Measurements from ENCODE around the gene CTTNBP2.

CTTNBP2 gene

DNA sequence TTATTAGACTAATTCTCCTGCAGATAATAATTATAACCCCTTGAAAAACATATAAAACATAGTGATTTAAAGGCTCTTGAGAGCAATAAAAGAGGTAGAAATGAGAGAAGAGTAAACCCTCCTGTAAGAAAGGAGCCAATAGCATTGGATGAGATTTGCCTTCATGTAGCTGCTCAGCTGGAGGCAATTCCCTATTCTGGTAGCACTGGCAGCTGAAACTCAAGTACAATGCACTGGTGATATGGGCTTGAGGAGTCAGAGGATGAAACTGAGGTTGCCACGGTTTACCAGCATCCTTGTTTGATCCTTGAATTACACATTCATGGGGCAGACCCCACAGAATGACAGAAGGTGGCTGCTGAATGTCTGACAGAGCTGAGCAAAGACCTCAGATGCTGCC is 76.4 kb downstream of the CTTNBP2 start:
- Histone ChIP-seq H3K4me3 (replicated peaks; ENCODE audit: insufficient read depth, low read length) (no peak overlapping the region), H3K27me3 (ENCODE audit: insufficient read depth, poor library complexity, severe bottlenecking) (no peaks in the 10 kb centered on the region), H3K27ac (replicated peaks) (no peak overlapping the region)
- no peak for DNase-seq (ENCODE audit: low read depth in 1 of 2, low spot score in 1 of 2)
- TF ChIP-seq GABPA (IDR thresholded peaks at IDR 0.05; ENCODE audit: low read depth) (no peak), POLR2AphosphoS5 (IDR thresholded peaks at IDR 0.05; ENCODE audit: low read depth) (no peak), SPI1 (IDR thresholded peaks at IDR 0.05; ENCODE audit: borderline replicate concordance, low read depth) (no peak)
- TF ChIP-seq, protein P1, sequence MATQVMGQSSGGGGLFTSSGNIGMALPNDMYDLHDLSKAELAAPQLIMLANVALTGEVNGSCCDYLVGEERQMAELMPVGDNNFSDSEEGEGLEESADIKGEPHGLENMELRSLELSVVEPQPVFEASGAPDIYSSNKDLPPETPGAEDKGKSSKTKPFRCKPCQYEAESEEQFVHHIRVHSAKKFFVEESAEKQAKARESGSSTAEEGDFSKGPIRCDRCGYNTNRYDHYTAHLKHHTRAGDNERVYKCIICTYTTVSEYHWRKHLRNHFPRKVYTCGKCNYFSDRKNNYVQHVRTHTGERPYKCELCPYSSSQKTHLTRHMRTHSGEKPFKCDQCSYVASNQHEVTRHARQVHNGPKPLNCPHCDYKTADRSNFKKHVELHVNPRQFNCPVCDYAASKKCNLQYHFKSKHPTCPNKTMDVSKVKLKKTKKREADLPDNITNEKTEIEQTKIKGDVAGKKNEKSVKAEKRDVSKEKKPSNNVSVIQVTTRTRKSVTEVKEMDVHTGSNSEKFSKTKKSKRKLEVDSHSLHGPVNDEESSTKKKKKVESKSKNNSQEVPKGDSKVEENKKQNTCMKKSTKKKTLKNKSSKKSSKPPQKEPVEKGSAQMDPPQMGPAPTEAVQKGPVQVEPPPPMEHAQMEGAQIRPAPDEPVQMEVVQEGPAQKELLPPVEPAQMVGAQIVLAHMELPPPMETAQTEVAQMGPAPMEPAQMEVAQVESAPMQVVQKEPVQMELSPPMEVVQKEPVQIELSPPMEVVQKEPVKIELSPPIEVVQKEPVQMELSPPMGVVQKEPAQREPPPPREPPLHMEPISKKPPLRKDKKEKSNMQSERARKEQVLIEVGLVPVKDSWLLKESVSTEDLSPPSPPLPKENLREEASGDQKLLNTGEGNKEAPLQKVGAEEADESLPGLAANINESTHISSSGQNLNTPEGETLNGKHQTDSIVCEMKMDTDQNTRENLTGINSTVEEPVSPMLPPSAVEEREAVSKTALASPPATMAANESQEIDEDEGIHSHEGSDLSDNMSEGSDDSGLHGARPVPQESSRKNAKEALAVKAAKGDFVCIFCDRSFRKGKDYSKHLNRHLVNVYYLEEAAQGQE (IDR thresholded peaks at IDR 0.05; ENCODE audit: insufficient replicate concordance, low read depth): no peak
- TF ChIP-seq, protein P2, sequence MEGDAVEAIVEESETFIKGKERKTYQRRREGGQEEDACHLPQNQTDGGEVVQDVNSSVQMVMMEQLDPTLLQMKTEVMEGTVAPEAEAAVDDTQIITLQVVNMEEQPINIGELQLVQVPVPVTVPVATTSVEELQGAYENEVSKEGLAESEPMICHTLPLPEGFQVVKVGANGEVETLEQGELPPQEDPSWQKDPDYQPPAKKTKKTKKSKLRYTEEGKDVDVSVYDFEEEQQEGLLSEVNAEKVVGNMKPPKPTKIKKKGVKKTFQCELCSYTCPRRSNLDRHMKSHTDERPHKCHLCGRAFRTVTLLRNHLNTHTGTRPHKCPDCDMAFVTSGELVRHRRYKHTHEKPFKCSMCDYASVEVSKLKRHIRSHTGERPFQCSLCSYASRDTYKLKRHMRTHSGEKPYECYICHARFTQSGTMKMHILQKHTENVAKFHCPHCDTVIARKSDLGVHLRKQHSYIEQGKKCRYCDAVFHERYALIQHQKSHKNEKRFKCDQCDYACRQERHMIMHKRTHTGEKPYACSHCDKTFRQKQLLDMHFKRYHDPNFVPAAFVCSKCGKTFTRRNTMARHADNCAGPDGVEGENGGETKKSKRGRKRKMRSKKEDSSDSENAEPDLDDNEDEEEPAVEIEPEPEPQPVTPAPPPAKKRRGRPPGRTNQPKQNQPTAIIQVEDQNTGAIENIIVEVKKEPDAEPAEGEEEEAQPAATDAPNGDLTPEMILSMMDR (IDR thresholded peaks at IDR 0.05; ENCODE audit: insufficient read depth, low read length): no peak

DNA sequence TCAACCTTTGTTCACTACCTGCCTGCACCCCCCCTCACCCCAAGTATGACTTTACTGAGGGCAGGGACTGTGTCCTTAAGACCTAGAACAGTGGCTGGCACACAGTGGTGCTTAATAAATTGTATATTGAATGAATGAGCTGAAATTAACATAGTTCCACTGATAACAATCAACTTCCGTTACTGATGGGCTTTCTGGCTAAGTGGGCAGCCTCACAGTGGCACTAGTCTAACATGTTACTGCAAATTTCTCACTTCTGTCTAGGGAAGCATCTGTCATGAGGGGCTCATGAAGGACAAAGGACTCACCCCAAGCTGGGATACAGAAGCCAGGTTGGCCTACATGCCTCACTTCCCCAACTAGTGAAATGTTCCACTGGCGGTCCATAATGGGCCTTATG is 79.3 kb downstream of the CTTNBP2 start:
- no peak overlapping the region for H3K27ac ChIP-seq (replicated peaks)
- TF ChIP-seq POLR2AphosphoS5 (IDR thresholded peaks at IDR 0.05; ENCODE audit: low read depth) (no peak), GABPA (IDR thresholded peaks at IDR 0.05; ENCODE audit: low read depth) (no peak), SPI1 (IDR thresholded peaks at IDR 0.05; ENCODE audit: borderline replicate concordance, low read depth) (no peak)
- TF ChIP-seq, protein P2 (IDR thresholded peaks at IDR 0.05; ENCODE audit: insufficient read depth, low read length): no peak
- TF ChIP-seq, protein P1 (IDR thresholded peaks at IDR 0.05; ENCODE audit: insufficient replicate concordance, low read depth): no peak
- no peaks in the 10 kb centered on the region for H3K27me3 ChIP-seq (ENCODE audit: insufficient read depth, poor library complexity, severe bottlenecking)
- H3K4me3 ChIP-seq (replicated peaks; ENCODE audit: insufficient read depth, low read length): no peak overlapping the region
- no peak for DNase-seq (ENCODE audit: low read depth in 1 of 2, low spot score in 1 of 2)

DNA sequence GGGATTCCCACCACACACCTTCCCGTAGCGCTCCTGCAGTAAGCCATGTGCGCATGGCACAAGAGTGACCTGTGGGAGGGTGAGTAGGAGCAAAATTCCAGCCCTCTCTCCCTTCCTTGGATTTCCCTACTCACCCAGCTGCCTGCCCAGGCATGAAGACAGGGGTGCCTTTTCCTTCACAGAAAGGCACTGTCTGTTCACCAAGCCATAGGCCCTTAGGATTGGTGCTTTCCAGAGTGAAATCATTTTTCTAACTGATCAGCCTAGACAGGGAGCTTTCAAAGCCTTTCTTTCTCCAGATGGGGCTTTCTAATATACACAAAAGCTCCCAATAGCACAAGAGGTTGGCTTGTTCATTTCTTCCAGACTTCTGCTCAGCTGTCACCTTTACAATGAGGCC is 79.7 kb downstream of the CTTNBP2 start:
- TF ChIP-seq, protein P2 (IDR thresholded peaks at IDR 0.05; ENCODE audit: insufficient read depth, low read length): no peak
- TF ChIP-seq SPI1 (IDR thresholded peaks at IDR 0.05; ENCODE audit: borderline replicate concordance, low read depth): no peak
- TF ChIP-seq GABPA (IDR thresholded peaks at IDR 0.05; ENCODE audit: low read depth): no peak
- TF ChIP-seq POLR2AphosphoS5 (IDR thresholded peaks at IDR 0.05; ENCODE audit: low read depth): no peak
- TF ChIP-seq, protein P1 (IDR thresholded peaks at IDR 0.05; ENCODE audit: insufficient replicate concordance, low read depth): no peak
- DNase-seq (ENCODE audit: low read depth in 1 of 2, low spot score in 1 of 2): no peak
- no peak overlapping the region for H3K4me3 ChIP-seq (replicated peaks; ENCODE audit: insufficient read depth, low read length)
- no peak overlapping the region for H3K27ac ChIP-seq (replicated peaks)
- H3K27me3 ChIP-seq (ENCODE audit: insufficient read depth, poor library complexity, severe bottlenecking): no peaks in the 10 kb centered on the region
